HG02623 (cell line): ENCODE data around the gene FAM151A.

ENCODE experiments used
- ATAC-seq: cut with Tn5 transposase; IDR thresholded peaks from one replicate; pipeline ENCODE4 v1.9.1; 2021; ENCODE audit warnings: moderate library complexity; ENCODE audit not compliant: unreplicated experiment

FAM151A gene

DNA sequence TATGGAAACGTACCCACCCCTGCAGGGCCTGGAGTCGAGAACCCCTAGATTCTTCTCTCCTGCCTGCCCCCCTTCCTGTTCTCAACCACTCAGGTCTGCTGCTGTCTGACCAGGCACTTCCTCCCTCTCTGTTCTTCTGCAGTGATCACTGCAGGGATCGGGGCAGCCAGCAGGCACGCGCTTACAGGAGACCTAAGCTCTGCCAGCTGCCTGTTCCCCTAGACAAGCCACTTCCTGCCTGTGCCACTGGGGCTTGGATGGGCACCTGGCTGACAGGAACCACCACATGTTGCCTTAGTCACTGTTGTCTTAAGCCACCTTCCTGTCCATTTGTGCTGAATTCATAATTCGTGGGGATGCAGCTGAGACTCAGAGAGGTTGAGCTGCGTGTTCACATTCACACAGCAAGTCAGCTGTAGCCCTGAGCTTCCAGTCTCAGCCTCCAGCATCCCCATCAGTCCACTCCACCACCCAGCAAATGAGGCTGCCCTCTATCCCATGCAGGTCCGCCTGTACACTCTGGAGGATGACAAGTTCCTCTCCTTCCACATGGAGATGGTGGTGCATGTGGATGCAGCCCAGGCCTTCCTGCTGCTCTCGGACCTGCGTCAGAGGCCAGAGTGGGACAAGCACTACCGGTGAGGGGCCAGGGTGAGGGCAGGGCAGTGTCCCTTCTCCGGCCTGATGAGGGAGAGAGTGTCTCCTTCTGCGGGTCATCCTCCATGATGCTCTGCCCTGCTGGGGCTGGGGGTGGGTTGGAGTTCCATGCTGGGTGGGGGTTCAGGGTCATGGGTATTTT lies 18.6 kb downstream of the FAM151A start:
- ATAC-seq = no peak

GRCh38 chr1:54604051-54604450 lies 19.3 kb downstream of the FAM151A start:
- ATAC-seq = no peak

DNA sequence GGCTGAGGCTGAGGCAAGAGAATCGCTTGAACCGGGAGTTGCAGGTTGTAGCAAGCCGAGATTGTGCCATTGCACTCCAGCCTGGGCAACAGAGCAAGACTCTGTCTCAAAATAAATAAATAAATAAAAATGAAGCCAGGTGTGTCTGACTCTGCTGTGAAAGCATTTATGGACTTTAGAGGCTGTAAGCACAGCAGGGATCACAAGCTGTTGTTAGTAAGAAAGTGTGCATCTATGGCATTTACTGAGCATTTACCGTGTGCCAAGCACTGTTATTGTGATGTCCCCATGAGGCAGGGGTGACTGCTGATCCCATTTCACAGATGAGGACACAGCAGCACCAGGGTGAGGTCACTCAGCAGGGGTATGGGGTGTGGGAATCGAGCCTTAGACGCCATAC lies 20.1 kb downstream of the FAM151A start:
- ATAC-seq = no peak

DNA sequence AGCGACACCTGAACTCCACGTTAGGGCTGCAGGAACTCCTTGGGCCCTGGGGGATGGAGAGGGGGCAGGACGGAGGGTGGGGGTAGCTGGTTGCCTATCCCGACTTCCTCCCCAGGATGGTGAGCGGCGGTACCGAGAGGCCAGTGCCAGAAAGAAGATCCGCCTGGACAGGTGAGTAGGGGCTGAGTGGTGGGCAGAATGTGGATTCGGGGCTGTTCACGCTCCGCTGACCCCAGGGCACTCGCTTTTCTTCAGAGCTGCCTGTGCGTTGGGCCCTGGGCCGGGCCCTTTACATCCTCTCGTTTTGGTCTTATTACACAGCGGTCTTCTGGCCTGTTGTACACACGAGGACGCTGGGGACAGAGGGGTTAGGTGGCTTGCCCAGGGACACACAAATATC lies 20.8 kb downstream of the FAM151A start:
- no peak for ATAC-seq

DNA sequence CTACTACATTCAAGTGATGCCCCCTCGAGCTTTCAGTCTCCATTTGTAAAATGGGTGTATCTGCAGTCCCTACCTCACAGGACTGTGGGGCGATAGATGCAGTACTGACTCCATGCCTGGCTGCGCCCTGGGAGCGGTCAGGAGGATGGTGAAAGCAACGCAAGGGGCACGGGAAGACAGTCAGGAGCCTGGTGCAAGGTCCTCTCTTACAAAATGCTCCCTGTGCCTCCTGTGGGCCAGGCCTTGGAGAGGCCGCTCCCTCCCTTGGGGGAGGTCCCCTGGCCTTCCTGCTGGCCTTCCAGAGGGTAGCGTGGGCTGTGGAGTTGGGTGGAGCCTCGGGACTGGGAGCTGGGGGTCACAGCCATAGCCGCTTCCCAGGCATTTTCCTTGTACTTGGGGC lies 21.6 kb downstream of the FAM151A start:
- ATAC-seq = no peak

GRCh38 chr1:54600947-54601721 lies 22.2 kb downstream of the FAM151A start:
- ATAC-seq = no peak

DNA sequence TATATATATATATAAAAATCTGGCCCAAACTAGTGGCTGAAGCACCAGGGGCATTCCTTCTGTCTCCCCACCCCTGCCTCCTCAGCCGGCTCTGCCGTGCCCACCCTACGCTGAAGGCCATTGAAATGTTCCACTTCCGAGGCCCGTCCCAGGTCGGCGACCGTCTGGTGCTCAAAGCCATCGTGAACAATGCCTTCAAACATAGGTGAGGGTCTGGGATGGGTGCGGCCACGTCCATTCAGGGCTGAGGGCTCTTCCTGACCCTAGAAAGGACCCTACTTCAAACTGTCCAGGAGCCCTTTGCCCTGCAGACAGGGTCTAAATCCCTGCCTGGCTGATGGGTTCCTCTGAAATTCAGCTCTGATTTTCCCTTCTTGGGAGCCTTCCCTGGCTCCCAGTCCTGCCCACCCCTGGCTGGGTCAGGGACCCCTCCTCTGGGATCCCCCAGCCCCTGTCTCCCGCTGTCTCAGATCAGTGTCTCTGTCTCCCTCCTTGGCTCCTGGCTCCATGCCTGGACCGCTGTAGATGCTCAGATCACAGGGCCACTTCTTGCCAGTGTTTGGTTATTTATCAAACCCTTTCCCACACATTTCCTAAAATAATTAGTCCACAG lies 24.0 kb downstream of the FAM151A start:
- no peak for ATAC-seq

DNA sequence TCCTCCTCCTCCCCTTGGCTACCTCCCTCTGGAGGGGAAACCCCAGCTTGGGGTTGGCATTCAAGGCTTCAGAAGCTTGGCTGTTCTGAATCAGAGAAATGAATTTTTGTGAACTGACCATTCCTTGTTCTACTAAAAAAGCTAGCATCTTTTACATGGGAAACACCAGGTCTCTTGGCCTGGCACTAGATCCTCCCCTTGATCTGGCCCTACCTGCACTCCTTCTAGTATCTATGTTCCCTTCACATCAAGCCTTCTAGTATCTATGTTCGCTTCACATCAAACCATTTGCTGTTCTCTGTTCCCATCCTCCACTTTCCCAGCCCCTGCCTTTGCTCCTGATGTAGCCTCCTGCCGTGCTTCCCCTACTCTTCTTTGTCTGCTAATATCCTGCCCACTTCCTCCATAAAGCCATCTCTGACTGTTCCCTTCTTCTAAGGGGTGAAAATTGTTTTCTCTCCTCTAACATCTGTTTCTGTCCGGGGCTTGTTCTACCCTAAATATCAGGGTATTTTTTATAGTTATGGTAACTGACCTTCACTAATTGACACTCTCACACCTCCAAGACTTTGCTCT lies 25.8 kb downstream of the FAM151A start:
- no peak for ATAC-seq

- no peak for ATAC-seq
Measured at GRCh38 chr1:54596756-54597155, 26.6 kb downstream of the FAM151A start.

DNA sequence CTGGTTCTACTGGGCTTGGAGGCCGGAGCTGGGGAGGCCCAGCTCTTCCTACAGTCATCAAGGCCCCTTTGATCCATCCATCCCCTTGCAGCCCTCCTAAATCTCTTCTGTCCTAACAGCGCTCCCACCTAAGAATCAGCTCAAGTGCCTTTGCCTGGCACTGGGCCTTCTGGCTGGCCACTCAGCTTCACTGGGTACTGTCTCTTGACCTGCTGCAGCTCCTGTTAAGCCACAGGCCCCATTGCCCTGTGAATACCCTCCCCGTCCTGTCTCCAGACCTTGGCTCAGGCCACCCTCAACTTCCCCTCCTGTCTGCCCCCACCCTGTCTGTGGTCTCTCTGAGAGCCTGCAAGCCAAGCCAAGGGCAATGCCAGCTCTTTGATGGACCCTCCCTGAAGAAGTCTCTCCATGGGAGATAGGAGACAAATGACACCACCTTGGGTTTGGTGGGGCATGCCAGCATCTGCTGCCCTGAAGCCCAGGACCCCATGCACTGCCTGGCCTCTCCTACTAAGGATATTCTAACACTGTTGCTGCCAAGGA lies 27.3 kb downstream of the FAM151A start:
- ATAC-seq = no peak

- no peak for ATAC-seq
Measured at GRCh38 chr1:54594463-54594862, 28.9 kb downstream of the FAM151A start.

GRCh38 chr1:54593571-54594160 lies 29.7 kb downstream of the FAM151A start:
- no peak for ATAC-seq

GRCh38 chr1:54591127-54591756 lies 32.1 kb downstream of the FAM151A start:
- ATAC-seq = no peak

- ATAC-seq = no peak
Measured at GRCh38 chr1:54588377-54588776, 34.9 kb downstream of the FAM151A start.

- ATAC-seq = no peak
Measured at GRCh38 chr1:54585181-54586066, 37.9 kb downstream of the FAM151A start.

DNA sequence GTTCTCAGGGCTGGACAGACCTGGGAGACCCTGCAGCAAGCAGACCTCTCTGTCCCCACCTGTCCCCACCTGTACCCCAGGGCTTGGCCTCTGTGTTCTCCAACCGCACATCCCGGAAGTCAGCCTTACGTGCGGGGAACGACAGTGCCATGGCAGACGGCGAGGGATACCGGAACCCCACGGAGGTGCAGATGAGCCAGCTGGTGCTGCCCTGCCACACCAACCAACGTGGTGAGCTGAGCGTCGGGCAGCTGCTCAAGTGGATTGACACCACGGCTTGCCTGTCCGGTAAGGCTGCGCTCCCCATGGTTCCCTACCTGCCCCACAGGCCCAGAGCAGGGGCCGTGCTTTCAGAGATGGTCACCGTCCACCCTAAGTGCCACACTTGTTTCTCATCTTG lies 38.8 kb downstream of the FAM151A start:
- ATAC-seq = no peak

DNA sequence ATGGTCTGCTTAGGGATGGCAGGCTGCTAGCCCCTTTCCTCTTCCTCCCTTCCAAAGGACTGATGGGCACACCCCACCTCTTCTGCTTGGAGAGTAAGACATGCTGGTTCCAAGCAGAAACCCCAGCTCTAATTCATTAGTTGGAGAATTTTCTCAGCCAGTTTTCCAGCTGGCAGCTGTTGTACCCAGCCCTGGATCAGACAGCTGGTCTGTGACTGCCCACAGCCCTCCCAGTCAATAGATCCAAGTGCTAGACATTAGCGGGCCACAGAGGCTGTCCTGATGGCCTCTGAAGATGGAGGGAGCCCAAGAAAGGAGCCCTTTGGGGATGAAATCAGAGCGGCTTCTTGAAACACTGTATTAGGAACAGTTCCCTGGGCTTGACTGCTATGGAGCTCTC lies 39.5 kb downstream of the FAM151A start:
- no peak for ATAC-seq

GRCh38 chr1:54583307-54583686 lies 40.0 kb downstream of the FAM151A start:
- ATAC-seq = no peak

DNA sequence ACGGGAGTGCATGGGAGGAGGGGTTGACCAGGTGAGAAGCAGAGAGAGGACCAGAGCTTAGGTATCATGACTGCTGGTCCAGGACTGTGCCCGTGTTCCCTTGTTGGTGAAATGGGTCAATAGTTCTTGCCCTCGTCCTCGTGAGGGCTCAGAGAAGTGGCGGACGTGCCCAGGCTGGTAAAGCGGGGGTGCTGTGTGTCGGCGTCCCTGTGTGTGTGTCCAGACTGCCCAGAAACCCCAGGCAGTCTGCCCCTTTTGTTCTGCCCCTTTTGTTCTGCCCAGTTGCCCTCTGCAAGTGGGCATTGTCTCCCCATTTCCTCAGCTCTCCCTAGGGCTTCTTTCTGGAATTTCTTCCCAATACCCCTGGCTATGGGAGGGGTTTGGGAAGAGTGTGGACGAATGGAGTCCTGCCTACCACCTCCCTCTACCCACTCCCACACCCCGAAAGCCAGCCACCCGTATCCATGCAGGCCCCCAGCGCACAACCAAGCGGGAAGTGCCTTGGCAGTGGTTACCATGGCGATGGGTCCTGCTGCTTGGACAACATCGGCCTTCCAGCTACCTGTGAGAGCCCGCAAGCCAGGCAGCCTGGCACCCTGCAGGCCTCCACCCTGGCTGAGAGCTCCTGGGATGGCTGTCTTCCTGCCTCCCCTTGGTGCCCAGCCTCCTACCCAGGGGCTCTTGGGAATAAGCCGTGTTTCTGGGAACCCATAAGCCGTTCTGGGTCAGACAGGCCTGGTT lies 40.6 kb downstream of the FAM151A start:
- ATAC-seq = no peak
